Activated T-helper 2 cell treated with anti-CD3 and anti-CD28 coated beads, Interferon-gamma antibody, Interleukin-2, Interleukin-4, amounts not matched to agents 10 μg/mL and 5 μg/mL and 100 μg/mL, durations not matched to agents 14 hours and 24 hours and 36 hours (primary cell): ENCODE data around the gene CFAP52. TPM values are rescaled to one million over a fixed set of nuclear protein-coding genes. Genes with fewer than 3 reads are reported as not detected.

Experiments
- total RNA-seq: library from RNA; stranded (reverse); gene quantifications from 2 replicates; pipeline ENCODE4 v1.2.3, GENCODE V29; 2022

CFAP52 gene
- total RNA-seq, 1 donor from 2014 or later = not detected

Other genes with a start within 250 kb of the CFAP52 start
- 52.1 and 54.8 TPM in 2 replicates for gene STX8, start 822 bp upstream of the CFAP52 start, total RNA-seq
- gene USP43, start 68.9 kb downstream of the CFAP52 start, total RNA-seq = 0.07 and 0.09 TPM in 2 replicates
- not detected in 2 replicates for gene DHRS7C, start 214.9 kb downstream of the CFAP52 start, total RNA-seq
- gene GSG1L2, start 245.4 kb downstream of the CFAP52 start, total RNA-seq = not detected in 2 replicates
- not detected in 2 replicates for gene GLP2R, start 249.3 kb downstream of the CFAP52 start, total RNA-seq